Mesothelial cell of epicardium (in vitro differentiated cells): Measurements from ENCODE around the gene SLC35B2. TPM values are rescaled to one million over a fixed set of nuclear protein-coding genes. Genes with fewer than 3 reads are reported as not detected.

Experiments used
- DNase-seq, 2 experiments: peaks; one replicate each; pipeline ENCODE4 v3.0.0; 2021; ENCODE audit warnings: low spot score in 2 of 2; ENCODE audit not compliant: unreplicated experiment in 2 of 2
- H3K27ac Mint-ChIP-seq: 2 replicates; pipeline ENCODE4 v1.8.0; 2021; ENCODE audit warnings: mixed read lengths
- H3K27me3 Mint-ChIP-seq: 2 replicates; pipeline ENCODE4 v1.8.0; 2021; ENCODE audit warnings: low read depth, mixed read lengths
- H3K36me3 Mint-ChIP-seq: 2 replicates; pipeline ENCODE4 v1.8.0; 2021; ENCODE audit warnings: mixed read lengths
- H3K4me1 Mint-ChIP-seq: 2 replicates; pipeline ENCODE4 v1.8.0; 2021; ENCODE audit warnings: mixed read lengths
- H3K4me3 Mint-ChIP-seq: 2 replicates; pipeline ENCODE4 v1.8.0; 2021; ENCODE audit warnings: mild to moderate bottlenecking, moderate library complexity, mixed read lengths
- H3K9me3 Mint-ChIP-seq: 2 replicates; pipeline ENCODE4 v1.8.0; 2021; ENCODE audit warnings: mixed read lengths
- CTCF ChIP-seq: fragments of 200-600 bp; sonication (generic); IDR thresholded peaks from one replicate; pipeline ENCODE4 v1.5.0; 2021; ENCODE audit warnings: antibody characterized with exemption; ENCODE audit not compliant: unreplicated experiment
- total RNA-seq: library from RNA; stranded (reverse); gene quantifications from 3 replicates; pipeline ENCODE4 v1.2.1, GENCODE V29; 2021

The SLC35B2 gene
- total RNA-seq, 1 donor from 2014 or later = 38.2 TPM

GRCh38 chr6:44260451-44261297 is 3.3 kb upstream of the SLC35B2 start:
- DNase-seq = no peak
- no peak overlapping the region for H3K4me3 Mint-ChIP-seq
- no peaks in the 10 kb centered on the region for H3K36me3 Mint-ChIP-seq
- no peak for TF ChIP-seq CTCF
- no peak overlapping the region for H3K27ac Mint-ChIP-seq
- no peaks in the 10 kb centered on the region for H3K9me3 Mint-ChIP-seq
- H3K27me3 Mint-ChIP-seq = no peaks in the 10 kb centered on the region
- H3K4me1 Mint-ChIP-seq = peaks cover 44% of the 10 kb centered on the region

GRCh38 chr6:44260011-44260410 is 2.7 kb upstream of the SLC35B2 start:
- Mint-ChIP-seq H3K4me1 (peaks cover 47% of the 10 kb centered on the region), H3K4me3 (no peak overlapping the region), H3K27ac (no peak overlapping the region), H3K9me3 (no peaks in the 10 kb centered on the region), H3K27me3 (no peaks in the 10 kb centered on the region), H3K36me3 (no peaks in the 10 kb centered on the region)
- no peak for DNase-seq
- no peak for TF ChIP-seq CTCF

- TF ChIP-seq CTCF = no peak
- H3K9me3 Mint-ChIP-seq = no peaks in the 10 kb centered on the region
- peaks cover 8% of the 10 kb centered on the region for H3K36me3 Mint-ChIP-seq
- H3K27ac Mint-ChIP-seq = no peak overlapping the region
- H3K4me1 Mint-ChIP-seq = peaks cover 37% of the 10 kb centered on the region
- H3K4me3 Mint-ChIP-seq = peak overlapping the region; percentile 74
- H3K27me3 Mint-ChIP-seq = no peaks in the 10 kb centered on the region
- no peak for DNase-seq
Observed at GRCh38 chr6:44258921-44259320, 1.6 kb upstream of the SLC35B2 start.

GRCh38 chr6:44258325-44258863 is 1.1 kb upstream of the SLC35B2 start:
- Mint-ChIP-seq H3K27ac (no peak overlapping the region), H3K36me3 (peaks cover 12% of the 10 kb centered on the region), H3K9me3 (no peaks in the 10 kb centered on the region), H3K27me3 (no peaks in the 10 kb centered on the region), H3K4me1 (peaks cover 32% of the 10 kb centered on the region), H3K4me3 (peak overlapping the region; percentile 74)
- no peak for TF ChIP-seq CTCF
- DNase-seq = no peak

- DNase-seq = no peak
- H3K36me3 Mint-ChIP-seq = peaks cover 17% of the 10 kb centered on the region
- H3K4me1 Mint-ChIP-seq = peaks cover 26% of the 10 kb centered on the region
- peak overlapping the region; percentile 93 for H3K27ac Mint-ChIP-seq
- TF ChIP-seq CTCF = peak; percentile 2
- no peaks in the 10 kb centered on the region for H3K9me3 Mint-ChIP-seq
- no peaks in the 10 kb centered on the region for H3K27me3 Mint-ChIP-seq
- H3K4me3 Mint-ChIP-seq = peak overlapping the region; percentile 74
Observed at GRCh38 chr6:44257753-44258324, 511 bp upstream of the SLC35B2 start.
